GM13977 (cell line): Measurements from ENCODE around the gene TARS1.

Experiments
- DNase-seq: peaks from one replicate; pipeline ENCODE4 v3.0.0; 2012; ENCODE audit warnings: low spot score
- in situ Hi-C: fragments of 300-500 bp; cut with MboI; formaldehyde crosslinking; loops from one replicate; pipeline ENCODE4 v1.12.0; 2022; ENCODE audit warnings: low sequenced_read_pairs, low pct_unique_long_range_greater_than_20kb, mixed read lengths, inconsistent platforms; ENCODE audit not compliant: unreplicated experiment
- TF ChIP-seq, protein P1 (sequence below): IDR thresholded peaks from 2 replicates; pipeline ENCODE4 v1.5.1; 2012; ENCODE audit warnings: mild to moderate bottlenecking, control low read depth; ENCODE audit not compliant: insufficient read depth; ENCODE audit errors: extremely low read depth, missing control alignments

The TARS1 gene

DNA sequence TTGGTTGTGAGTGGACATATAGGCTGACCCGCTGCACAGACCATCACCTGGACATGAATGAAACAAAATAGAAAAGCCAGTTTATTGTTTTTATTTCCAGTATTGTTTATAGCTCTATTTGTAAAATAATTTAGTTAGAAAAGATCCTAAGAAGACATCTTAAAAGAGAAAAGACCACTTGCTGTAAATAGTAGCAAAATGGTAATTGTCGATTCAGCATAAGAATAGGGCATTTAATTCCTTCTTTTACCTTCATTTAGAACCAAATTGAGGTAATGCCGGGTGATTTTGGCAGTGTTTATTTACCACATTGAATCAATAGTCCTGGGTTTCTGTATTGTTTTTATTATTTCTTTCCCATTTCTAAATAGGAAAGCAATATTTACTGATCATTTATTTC lies 7.4 kb downstream of the TARS1 start:
- TF ChIP-seq, protein P1, sequence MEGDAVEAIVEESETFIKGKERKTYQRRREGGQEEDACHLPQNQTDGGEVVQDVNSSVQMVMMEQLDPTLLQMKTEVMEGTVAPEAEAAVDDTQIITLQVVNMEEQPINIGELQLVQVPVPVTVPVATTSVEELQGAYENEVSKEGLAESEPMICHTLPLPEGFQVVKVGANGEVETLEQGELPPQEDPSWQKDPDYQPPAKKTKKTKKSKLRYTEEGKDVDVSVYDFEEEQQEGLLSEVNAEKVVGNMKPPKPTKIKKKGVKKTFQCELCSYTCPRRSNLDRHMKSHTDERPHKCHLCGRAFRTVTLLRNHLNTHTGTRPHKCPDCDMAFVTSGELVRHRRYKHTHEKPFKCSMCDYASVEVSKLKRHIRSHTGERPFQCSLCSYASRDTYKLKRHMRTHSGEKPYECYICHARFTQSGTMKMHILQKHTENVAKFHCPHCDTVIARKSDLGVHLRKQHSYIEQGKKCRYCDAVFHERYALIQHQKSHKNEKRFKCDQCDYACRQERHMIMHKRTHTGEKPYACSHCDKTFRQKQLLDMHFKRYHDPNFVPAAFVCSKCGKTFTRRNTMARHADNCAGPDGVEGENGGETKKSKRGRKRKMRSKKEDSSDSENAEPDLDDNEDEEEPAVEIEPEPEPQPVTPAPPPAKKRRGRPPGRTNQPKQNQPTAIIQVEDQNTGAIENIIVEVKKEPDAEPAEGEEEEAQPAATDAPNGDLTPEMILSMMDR: no peak
- DNase-seq: no peak
- in situ Hi-C loops: loop anchor here (25.0 kb wide), 2 partner anchors 514 to 1014 kb away; no protein-coding TSS in a partner anchor

DNA sequence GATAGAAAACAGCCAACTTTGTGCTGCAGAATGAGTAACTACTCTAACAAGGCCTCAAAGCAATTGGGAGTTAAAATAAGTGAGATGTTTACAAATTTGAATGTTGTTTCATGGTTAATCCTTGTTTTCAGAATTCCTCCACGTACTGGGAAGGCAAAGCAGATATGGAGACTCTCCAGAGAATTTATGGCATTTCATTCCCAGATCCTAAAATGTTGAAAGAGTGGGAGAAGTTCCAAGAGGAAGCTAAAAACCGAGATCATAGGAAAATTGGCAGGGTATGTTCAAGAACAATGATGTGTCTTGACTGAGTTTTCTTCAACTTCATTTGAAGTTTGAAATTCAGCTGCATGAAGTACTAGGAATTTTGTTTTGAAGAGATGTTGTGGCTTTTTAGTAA lies 16.4 kb downstream of the TARS1 start:
- TF ChIP-seq, protein P1: no peak
- in situ Hi-C loops: no loop called here
- no peak for DNase-seq

DNA sequence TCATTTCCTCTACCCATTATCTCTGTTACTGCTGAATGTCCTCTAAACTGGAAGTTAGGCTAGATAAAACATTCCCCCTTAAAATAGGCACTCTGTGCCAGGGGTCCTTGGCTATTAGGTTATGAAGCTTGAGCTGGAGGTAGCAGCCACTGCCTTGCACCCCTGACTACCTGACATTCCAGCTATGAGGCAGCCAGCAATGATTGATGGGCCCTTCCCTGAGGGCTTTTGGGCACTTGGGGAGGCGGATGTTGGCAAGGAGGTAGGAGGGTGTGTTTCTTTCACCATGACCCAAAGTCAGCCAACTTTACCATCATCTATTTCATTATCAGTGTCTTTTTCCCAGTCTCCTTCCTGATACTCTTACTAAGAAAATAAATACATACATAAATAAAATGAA lies 17.1 kb downstream of the TARS1 start:
- in situ Hi-C loops: no loop called here
- no peak for DNase-seq
- TF ChIP-seq, protein P1: no peak

DNA sequence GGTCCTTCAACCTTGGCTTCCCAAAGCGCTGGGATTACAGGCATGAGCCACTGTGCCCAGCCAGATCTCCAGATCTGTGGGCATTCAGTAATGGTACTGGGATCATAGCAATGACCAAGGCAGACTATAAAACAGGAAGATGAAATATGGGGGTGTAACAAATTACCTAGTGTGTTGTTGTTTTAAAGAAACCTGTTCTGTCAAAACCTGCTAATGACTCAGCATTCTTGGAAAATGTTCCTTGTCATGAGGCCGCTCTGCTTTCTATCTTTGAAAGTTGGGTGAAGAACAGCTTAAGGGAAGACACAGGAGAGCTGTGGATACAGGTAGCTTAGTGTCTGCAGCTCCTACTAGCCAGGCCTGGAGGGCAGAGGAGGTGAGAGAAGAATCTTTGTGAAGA lies 19.4 kb downstream of the TARS1 start:
- TF ChIP-seq, protein P1: no peak
- in situ Hi-C loops: no loop called here

DNA sequence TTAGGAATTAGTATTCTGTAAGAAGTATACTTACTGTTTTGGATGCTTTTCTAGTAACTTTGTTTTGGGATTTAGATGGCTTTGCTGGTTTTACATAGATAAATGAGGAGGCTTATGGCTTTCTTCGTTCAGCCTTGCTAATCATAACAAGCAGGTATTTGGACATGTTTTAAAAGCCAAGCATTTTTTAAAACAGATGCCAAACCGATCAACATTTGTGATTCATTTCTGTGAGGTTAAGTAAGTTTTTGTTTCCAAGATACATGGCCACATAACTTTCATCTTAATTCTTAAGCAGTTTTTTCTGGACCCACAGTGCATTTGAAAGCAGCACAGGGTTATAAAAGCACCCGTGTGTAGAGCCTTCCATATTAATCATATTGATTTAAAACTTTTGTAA lies 21.7 kb downstream of the TARS1 start:
- no peak for DNase-seq
- in situ Hi-C loops: no loop called here
- TF ChIP-seq, protein P1: no peak

More for the DNA sequence above, 19.4 kb downstream of the TARS1 start:
- DNase-seq: no peak

DNA sequence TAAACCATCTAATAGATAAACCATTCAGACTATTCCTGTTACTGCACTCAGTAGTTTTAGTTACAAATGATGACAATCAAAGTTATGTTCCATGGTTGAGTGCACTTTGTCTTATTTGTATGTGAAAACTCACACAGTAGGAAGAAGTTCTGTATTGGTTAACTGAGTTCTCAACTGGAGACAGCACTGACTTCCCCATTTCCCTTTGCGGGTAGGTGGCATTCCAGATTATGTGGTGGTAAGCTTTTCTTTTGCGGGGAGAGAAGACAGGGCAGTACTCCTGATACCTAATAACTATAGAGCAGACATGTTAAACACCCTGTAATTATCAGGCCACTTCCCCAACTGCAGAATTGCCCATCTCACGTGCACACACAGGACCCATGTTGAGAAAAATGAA lies 24.4 kb downstream of the TARS1 start:
- in situ Hi-C loops: no loop called here
- no peak for DNase-seq
- TF ChIP-seq, protein P1: no peak
